NCI-H748 treated with DMSO at 0.1 percent for 48 hours (cell line): ENCODE data around the gene HIGD1A.

ENCODE experiments used
- DNase-seq: peaks from one replicate; lab custom pipeline; 2025; lab: John Stamatoyannopoulos, UW

HIGD1A gene

GRCh38 chr3:42799376-42799775 lies 4.9 kb downstream of the HIGD1A start:
- no peak for DNase-seq

GRCh38 chr3:42796332-42796885 lies 7.9 kb downstream of the HIGD1A start:
- DNase-seq, result no peak

GRCh38 chr3:42795621-42796181 lies 8.6 kb downstream of the HIGD1A start:
- no peak for DNase-seq

GRCh38 chr3:42790714-42791229 lies 13.5 kb downstream of the HIGD1A start:
- no peak for DNase-seq

- DNase-seq, result no peak
Measured at GRCh38 chr3:42786631-42787030, 17.7 kb downstream of the HIGD1A start.

- no peak for DNase-seq
Measured at GRCh38 chr3:42786212-42786611, 18.1 kb downstream of the HIGD1A start.

- DNase-seq, result peak; percentile 49
Measured at GRCh38 chr3:42780892-42781700, 23.2 kb downstream of the HIGD1A start.

- no peak for DNase-seq
Measured at GRCh38 chr3:42780398-42780797, 23.9 kb downstream of the HIGD1A start.

- no peak for DNase-seq
Measured at GRCh38 chr3:42778644-42779043, 25.6 kb downstream of the HIGD1A start.

GRCh38 chr3:42773409-42773751 lies 30.9 kb downstream of the HIGD1A start:
- no peak for DNase-seq

GRCh38 chr3:42772670-42773408 lies 31.5 kb downstream of the HIGD1A start, which contains the start of gene CCDC13:
CCDC13 (minus strand) TSS chr3:42773253; CDS start chr3:42758345, 14,908 bp downstream.
- DNase-seq, result peak; percentile 77

- DNase-seq, result no peak
Measured at GRCh38 chr3:42771271-42771670, 33.0 kb downstream of the HIGD1A start.

GRCh38 chr3:42769477-42770131 lies 34.7 kb downstream of the HIGD1A start:
- DNase-seq, result no peak

- no peak for DNase-seq
Measured at GRCh38 chr3:42764561-42765295, 39.6 kb downstream of the HIGD1A start.

- DNase-seq, result no peak
Measured at GRCh38 chr3:42764115-42764514, 40.2 kb downstream of the HIGD1A start.

GRCh38 chr3:42763021-42763420 lies 41.3 kb downstream of the HIGD1A start:
- DNase-seq, result no peak

- no peak for DNase-seq
Measured at GRCh38 chr3:42762046-42762724, 42.1 kb downstream of the HIGD1A start.

GRCh38 chr3:42758126-42758525 lies 46.2 kb downstream of the HIGD1A start:
- DNase-seq, result no peak

- no peak for DNase-seq
Measured at GRCh38 chr3:42756681-42757213, 47.5 kb downstream of the HIGD1A start.
